ENCODE measurements around the gene IMMP2L.

The IMMP2L gene

GRCh38 chr7:111556977-111557376, 5.3 kb downstream of the IMMP2L start:
- DNase-seq: no peak

GRCh38 chr7:111554086-111554485, 8.2 kb downstream of the IMMP2L start:
- no peak for DNase-seq

GRCh38 chr7:111541067-111541466, 21.2 kb downstream of the IMMP2L start:
- DNase-seq: no peak

- DNase-seq: no peak
Measured at GRCh38 chr7:111540199-111540815, 22.0 kb downstream of the IMMP2L start.

- DNase-seq: no peak
Measured at GRCh38 chr7:111537134-111537533, 25.2 kb downstream of the IMMP2L start.

GRCh38 chr7:111535142-111535870, 27.0 kb downstream of the IMMP2L start:
- no peak for DNase-seq

- no peak for DNase-seq
Measured at GRCh38 chr7:111532625-111533024, 29.7 kb downstream of the IMMP2L start.

GRCh38 chr7:111531993-111532392, 30.3 kb downstream of the IMMP2L start:
- DNase-seq: no peak

GRCh38 chr7:111530356-111530668, 32.0 kb downstream of the IMMP2L start:
- DNase-seq: no peak

GRCh38 chr7:111529507-111530355, 32.6 kb downstream of the IMMP2L start:
- DNase-seq: no peak

GRCh38 chr7:111528331-111528730, 34.0 kb downstream of the IMMP2L start:
- no peak for DNase-seq

- DNase-seq: no peak
Measured at GRCh38 chr7:111527545-111527944, 34.7 kb downstream of the IMMP2L start.

- no peak for DNase-seq
Measured at GRCh38 chr7:111525100-111525499, 37.2 kb downstream of the IMMP2L start.

GRCh38 chr7:111521660-111522059, 40.6 kb downstream of the IMMP2L start:
- DNase-seq: no peak

GRCh38 chr7:111518264-111518663, 44.0 kb downstream of the IMMP2L start:
- DNase-seq: no peak

GRCh38 chr7:111517549-111517951, 44.7 kb downstream of the IMMP2L start:
- DNase-seq: no peak

- DNase-seq: no peak
Measured at GRCh38 chr7:111516612-111517011, 45.7 kb downstream of the IMMP2L start.

- no peak for DNase-seq
Measured at GRCh38 chr7:111513566-111513965, 48.7 kb downstream of the IMMP2L start.

- DNase-seq: no peak
Measured at GRCh38 chr7:111511845-111512244, 50.4 kb downstream of the IMMP2L start.

- no peak for DNase-seq
Measured at GRCh38 chr7:111510584-111511378, 51.5 kb downstream of the IMMP2L start.

- no peak for DNase-seq
Measured at GRCh38 chr7:111510062-111510461, 52.2 kb downstream of the IMMP2L start.

GRCh38 chr7:111509288-111509687, 53.0 kb downstream of the IMMP2L start:
- no peak for DNase-seq

- DNase-seq: no peak
Measured at GRCh38 chr7:111508387-111508786, 53.9 kb downstream of the IMMP2L start.
